GM21786 (cell line): Measurements from ENCODE around the gene KCNE1.
"Not testable (repeated sequence)": the region's sequence is repeated elsewhere in the genome, so short reads cannot be mapped to it uniquely, and the experiment has no call there.

Experiments used
- ATAC-seq: cut with Tn5 transposase; IDR thresholded peaks from one replicate; pipeline ENCODE4 v1.9.1; 2021; ENCODE audit not compliant: unreplicated experiment

Gene KCNE1

DNA sequence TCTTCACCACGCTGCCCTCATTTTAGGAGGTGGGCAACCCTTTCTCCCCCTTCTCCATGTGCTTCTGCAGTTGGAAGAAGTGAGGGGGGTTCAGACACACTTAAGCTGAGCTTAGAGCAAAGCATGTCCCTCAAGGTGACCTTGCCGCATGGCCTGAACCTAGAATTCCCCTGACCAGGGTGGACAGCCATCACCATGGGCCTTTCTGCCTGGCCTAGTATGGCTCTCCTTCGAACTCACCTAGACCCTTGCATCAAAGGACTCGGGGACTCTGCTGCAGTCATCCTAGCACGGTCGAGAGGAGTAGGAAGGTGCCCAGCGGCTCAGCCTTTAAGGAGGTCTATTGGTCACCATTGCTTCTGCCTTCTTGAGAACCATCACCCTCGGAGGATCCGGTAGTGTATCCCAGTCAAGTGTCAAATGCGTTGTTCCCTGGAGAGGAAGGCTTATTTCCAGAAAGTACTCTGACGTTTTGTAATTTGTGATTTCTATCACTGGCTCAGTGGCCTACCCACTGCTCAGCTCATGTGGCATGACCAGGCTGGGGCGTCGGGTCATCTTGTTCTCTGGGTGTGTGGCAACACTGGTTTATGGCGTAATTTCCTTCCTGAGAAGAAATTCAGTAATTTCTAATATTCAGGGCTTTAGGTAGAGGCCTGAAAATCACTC is at the start of gene KCNE1:
Gene KCNE1 (minus strand): TSS at position 424 of the 669 bp plus-strand sequence. CDS start 62,576 bp downstream, outside the sequence.
- no peak for ATAC-seq

DNA sequence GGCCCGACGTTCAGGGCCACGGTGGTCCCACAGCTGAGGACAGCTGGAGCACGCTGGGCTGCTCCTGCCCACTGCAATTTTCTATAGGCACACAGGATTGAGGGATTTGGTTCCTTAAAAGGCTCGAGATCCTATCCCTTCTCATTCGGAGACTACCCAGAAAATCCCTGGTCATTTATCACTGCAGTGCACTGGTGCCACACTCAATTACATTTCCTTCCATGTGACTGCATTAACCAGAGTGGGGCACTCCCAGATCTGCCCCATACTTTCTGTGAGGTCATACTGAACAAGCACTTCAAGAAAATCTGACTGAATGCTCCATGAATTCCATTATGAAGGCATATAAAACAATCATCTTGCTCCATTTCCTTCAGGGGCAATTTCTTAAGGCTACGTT is 49.8 kb upstream of the KCNE1 start:
- no peak for ATAC-seq

DNA sequence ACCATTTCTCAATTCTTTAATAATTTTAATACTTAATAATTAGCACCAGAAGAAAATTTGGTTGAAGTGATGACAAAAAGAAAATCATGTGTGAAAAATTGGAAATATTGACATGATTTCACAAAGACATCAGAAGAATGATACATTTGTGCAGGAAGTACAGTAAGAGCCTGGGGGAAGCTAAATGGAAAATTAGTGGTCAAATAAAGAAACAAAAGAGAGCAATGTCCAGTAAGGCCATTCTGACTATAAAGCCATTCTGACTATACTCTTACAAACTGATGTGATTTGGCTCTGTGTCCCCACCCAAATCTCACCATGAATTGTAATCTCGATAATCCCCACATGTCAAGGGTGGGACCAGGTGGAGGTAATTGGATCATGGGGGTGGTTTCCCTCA is 48.6 kb upstream of the KCNE1 start:
- ATAC-seq = no peak

DNA sequence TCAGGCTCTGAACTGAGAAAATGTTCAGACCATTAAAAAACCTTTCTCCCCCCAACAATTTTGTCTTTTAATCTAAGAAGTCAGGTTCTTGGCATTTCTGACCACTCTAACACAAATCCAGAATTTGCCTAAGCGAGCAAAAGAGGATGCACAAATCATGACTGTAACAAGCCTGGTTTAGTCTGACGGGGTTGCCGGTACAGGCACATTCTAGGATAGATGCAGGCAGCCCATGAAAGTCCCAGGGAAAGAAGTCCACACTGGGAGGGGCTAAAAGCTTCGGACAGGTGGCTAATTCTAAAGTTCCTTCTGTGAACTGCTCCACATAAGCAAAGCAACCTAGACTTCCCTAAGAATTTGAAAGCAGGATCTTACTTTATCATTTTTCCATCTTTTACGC is 48.0 kb upstream of the KCNE1 start:
- ATAC-seq = no peak

DNA sequence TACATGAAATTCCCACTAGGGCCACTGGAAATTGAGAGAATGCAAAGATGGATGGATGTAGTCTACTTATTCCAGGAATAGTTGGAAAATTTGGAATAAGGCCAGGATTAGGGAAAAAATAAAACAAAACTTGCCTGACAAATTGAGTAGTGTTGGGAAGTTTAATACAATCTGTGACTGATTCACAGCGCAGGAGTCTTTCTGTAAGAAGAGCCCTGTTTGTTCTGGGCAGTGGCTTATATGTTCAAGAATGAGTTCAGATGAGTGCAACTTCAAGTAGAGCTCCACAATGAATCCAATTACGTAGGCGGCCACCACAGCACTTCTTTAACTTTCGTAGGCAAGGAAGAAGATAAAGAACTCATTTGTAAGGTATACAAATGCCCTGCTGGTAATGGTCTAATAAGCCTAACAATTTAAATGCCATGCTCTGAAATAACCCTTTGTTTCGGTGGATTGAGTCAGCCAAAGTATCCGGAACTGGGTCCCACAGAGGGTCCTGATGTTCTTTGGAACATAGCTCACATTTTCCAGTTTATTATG is 47.1 kb upstream of the KCNE1 start:
- no peak for ATAC-seq

DNA sequence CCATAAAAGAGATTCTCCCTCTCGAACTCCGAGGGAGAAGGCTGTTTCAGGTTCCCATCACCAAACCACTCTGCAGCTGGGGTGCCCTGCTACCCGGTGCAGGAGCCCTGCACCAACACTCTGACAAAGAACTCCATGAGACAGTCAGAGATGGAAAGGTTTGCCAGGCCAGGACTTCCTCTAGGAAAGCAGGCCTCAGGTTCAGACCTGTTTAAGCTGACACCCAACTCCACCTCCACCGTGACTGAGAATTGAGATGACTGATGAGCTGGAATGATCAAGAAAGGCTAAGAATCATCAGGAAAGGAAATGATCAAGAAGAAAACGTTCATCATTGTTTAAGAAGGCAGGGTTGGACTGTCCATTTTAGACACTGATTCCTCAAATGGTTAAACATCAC is 46.2 kb upstream of the KCNE1 start:
- ATAC-seq = no peak

DNA sequence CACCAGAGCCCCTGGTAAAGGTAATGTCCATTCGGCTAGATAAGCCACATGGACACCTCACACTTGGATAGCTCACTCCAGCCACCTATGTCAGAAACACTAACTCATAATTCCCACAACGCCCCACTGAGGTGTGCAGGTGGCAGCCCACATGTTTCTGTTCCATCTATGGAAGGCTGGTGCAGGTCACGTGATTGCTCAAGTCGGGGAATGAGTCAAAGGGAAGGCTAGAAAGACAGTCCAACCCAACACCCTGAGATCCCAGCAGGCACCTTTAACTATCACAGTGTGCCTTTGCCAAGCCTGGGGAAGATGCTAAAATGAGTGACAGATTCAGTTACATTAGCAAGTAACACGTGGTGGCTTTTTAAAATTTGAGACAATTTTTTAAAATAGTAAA is 45.3 kb upstream of the KCNE1 start:
- no peak for ATAC-seq

DNA sequence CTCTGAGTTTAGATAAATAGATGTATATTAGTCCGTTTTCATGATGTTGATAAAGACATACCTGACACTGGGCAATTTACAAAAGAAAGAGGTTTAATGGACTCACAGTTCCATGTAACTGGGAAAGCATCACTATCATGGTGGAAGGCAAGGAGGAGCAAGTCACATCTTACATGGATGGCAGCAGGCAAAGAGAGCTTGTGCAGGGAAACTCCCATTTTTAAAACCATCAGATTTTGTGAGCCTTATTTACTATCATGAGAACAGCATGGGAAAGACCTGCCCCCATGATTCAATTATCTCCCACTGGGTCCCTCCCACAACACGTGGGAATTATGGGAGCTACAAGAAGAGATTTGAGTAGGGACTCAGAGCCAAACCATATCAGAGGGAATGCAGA is 42.7 kb upstream of the KCNE1 start:
- ATAC-seq = not testable (repeated sequence)

DNA sequence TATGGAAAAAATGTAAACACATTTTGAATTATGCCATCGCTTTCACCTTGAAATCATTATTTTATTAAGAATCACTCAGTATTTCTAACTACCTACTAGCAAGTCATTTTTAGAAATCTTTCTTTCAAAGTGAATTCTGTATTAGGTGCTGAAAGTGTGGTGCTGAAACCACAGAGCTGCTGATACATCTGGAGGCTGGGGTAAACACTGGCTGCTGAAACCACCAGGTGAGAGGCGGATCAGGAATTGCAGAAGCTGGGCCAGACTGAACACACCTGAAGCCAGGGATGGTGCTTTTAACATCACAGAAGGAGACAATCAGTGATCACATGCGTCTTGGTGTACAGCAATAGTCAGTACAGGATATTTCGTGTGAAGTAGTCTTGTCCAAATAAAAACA is 42.2 kb upstream of the KCNE1 start:
- no peak for ATAC-seq

DNA sequence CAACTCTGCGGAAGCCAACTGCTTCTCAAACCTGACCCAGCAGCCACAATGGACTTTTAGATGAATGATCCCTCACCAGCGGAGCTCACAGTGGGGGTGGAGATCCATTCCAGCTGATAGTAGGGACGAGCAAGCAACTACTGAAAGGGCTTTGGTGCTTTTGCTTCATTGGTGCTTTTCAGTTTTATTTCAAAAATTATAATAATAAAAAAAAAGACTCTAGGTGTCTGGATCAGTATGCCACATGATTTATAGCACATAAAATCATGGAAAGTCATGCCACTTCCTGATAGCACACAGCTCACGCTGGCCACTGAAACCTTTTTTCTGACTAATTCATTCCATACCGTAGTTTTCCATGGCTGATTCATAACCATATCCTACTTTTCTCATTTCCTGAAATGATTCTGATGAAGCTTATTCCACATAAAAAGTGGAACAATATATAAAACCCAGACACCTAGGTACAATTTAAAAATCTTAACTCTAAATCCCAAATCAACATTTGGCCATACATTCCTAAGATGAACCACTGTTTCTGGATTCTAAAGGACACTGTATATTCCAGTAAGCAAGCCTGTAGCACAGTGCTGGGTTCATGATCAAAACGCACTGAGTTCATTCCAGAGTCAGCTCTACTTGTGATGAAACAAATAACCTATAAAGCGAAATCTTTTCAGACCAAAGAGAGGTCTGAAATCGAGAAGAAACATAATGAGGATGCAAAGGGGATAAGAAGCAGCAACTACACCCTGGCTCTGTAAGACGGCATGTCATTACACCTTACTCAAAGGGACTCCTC is 41.3 kb upstream of the KCNE1 start:
- no peak for ATAC-seq

DNA sequence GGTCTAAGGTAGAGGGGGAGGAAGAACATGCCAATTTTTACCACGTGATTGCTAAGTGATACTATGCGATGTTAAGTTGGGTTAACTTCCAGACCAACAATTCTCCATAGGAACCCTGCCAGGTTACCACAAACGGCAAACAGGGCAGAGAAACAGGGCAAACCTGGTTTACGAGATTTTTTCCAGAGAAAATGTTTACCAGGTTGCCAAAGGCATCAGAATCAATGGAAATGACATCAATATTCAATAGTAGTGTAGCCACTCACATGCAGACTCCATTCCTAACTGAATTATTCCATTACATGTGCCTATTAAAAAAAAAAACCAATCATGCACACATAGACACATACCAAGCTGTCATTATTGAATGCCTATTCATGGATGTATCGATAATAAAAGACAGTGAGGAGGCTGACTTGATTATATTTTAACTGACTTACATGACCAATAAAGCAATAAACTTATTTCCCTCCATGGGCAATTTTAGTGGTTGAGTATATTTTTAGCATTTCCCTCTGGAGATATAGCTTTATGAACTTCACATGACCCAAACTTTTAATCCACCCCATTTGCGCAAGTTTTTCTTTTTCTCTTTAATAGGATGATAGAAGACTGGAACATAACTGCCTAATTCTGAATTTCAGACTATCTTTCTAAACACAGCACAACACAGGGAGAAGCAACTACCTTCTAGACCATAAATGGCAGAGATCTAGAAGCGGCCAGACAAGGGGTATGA is 40.5 kb upstream of the KCNE1 start:
- no peak for ATAC-seq

DNA sequence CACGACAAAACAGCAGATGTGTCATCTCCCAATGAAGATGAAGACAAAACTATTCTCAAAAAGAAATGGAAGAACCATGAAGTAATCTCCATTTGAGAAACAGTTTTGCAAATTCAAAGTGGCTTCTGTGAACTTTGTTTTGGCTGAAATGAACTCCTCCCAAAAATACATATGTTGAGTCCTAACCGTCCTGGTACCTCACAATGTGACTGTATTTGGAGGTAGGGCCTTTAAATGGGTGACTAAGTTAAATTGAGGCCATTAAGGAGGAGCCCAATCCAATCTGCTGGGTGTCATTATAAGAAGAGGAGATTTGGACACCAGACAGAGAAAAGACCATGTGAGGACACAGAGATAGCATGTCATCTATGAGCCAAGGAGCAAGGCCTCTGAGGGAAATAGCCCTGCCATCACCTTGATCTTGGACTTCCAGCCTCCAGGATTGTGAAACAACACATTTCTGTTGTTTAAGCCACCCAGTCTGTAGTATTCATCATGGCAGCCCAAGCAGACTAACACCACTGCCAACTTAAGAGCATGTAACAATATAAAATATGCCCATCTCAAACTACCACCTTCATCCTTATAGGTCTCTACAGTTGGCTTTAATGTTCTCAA is 38.3 kb upstream of the KCNE1 start:
- no peak for ATAC-seq

DNA sequence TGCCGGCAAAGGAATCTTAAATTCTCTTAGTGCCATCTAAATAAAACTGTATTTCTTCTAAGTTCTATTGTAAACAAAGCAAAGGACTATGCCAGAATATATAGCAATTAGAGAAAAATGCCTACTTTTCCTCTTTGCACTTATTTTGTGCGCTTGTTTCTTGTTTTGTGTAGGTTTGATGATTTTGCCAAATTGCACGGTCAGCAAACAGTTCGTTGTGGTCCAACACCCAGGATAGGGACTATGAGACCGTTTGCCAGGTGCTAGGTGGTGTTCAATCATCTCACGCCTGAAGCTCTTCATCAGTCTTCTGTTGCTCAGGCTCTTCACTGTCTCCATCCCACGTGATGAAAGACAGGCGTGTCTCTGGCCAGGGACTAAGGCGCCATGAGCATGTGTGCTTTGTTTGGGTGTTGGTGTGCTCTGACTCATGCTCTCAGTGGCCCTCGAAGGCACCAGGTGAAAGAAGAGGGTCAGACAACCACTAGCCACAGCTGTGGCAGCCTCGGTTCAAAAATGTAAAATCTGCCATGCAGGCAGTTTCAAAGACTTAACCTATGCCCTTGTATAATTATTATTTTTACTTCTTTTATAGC is 36.9 kb upstream of the KCNE1 start:
- ATAC-seq = no peak

DNA sequence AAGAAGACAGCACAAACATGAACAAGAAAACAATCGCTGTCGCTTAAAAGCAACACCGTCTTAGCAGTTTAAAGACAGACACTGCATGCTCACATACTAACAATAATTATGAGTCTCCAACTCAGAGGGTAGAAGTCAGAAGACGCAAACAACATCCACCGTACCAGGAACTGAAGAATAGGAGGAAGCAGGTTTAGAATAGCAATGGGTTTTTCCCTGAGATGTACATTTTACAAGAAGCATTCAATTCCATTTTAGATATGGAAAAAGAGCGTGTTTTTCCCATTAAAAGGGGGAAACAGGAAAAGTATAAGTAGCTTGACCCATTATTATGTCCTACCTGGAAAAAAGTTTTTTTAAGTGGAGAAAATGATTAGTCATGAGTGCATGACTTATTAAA is 34.5 kb upstream of the KCNE1 start:
- ATAC-seq = no peak

DNA sequence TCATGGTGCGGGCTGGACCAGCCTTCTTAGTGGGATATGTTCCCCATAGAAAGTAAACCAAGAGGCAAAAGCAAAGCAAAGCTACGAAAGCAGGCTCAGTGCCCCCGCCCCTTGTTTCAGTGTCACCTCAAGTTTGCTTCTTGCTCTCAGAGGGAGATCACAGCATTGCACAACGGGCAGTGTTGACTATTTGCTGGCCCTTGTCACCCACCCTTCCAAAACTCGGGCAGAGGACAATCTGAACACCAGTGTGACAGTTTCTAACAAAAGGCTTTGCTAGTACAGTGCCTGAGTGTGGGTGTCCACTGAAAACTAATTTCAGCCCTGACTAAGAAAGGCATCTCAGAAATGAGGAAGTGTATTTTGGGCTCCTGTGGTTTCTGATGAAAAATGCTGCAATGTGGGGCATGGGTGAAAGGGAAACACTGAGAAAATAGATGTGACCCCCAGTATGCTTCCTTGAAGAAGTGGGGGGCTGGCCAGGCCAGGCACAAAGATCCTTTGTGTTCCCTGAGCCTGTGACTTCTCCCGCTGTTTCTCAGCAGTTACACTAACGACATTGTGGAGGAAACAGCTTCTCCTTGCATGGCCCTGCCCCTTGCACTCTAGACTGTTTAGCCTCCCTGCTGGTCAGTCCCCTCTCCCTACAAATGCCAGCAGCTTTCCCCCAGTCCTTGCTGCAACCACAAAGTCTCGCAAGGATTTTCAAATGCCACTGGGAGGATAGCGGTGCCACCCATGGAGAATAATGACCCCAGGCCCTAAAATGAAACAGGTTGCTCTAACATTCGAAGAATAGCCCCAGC is 33.3 kb upstream of the KCNE1 start:
- peak; percentile 88 for ATAC-seq

DNA sequence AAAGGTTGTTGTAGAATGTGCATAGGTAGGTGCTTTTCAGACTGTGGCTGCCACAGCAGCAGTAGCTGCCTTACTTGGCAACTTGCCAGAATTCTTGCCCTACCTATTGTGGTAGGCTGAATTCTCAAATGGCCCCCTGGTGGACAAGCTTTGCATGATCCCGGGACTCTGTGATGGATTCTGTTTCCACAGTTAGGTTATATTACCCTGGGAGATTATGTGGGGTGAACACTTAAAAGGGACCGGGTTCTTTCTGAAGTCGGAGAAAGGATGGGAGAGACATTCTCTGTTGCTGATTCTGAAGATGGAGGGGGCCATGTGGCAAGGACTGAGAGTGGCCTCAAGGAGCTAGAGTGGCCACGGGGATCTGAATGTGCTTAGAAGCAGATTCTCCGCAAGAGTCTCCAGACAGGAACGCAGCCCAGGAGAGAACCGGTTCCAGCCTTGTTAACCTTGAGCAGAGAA is 32.1 kb upstream of the KCNE1 start:
- ATAC-seq = no peak

DNA sequence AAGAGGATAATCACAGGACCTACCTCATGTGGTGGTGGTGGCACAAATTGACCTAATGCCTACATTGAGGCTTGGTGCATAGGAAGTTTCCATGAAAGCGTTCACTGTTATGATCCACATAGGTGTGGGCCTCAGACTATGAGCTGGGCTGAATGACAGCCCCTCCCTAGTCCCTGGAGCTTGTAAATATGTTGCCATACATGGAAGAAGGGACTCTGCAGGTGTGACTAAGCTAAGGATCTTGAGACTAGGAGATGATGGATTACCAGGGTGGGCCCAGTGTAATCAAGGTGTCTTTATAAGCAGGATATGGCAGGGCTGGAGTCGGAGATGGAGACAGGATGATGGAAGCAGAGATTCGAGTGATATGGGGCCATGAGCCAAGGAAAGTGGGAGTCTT is 31.0 kb upstream of the KCNE1 start:
- ATAC-seq = no peak

DNA sequence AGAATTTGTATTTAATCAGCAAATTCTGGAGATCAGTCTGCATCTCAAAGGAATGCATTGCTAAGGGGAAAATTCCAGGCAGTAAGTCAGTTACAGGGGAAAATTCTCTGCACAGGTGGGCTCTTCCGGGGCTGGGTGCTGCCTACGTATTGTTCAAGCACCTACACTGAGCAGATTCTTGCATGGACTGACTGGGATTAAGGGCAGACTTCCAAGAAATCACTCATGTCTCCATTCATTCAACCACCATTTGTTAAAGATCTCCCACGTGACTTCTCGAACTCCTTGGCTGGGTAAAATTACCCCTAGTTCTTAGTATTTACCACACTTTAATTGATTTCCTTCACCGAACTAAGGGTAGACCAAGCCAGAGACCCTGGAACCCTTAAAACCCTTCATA is 28.2 kb upstream of the KCNE1 start:
- ATAC-seq = no peak

DNA sequence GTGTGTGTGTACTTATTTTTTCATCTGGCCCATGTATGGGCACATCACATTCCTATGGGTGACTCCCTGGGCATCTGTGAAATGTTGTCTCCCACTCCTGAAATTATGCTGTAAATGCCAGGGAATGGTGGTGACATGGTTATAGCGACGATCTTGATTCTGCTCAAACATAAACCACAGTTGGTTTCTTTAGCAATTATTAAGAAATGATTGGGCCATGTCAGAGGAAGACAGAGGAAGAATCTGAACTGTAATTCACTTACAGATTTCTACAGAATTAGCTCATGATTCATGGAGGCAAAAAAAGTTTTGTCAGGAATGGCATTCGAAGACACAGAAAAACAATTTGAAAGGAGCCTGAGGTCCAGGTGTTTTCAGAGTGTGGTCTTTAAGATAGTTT is 25.8 kb upstream of the KCNE1 start:
- ATAC-seq = no peak

DNA sequence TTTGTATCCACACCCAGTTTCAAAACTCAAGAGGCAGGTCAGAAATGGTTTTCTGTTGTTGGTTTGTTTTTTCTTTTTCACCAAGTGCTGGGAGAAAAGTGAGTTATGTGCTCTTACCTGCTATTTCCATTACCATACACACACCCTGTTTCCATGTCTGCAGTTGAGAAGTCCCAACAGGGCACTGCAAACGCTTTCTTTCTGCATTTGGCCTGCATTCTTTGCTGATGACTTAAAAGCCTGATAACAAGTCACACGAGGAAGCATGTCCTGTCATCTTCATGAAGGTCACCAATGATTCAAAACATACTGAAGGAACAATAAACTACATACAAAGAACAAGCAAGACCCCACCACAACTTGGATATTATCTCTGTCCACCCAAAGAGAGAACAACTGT is 24.8 kb upstream of the KCNE1 start:
- no peak for ATAC-seq
